Germinal center (tissue), 1 donor: ENCODE results near the gene SBSN.

Experiments
- DNase-seq: peaks from one replicate; pipeline ENCODE4 v3.0.0; 2012; ENCODE audit warnings: mixed read lengths, low spot score

The SBSN gene

DNA sequence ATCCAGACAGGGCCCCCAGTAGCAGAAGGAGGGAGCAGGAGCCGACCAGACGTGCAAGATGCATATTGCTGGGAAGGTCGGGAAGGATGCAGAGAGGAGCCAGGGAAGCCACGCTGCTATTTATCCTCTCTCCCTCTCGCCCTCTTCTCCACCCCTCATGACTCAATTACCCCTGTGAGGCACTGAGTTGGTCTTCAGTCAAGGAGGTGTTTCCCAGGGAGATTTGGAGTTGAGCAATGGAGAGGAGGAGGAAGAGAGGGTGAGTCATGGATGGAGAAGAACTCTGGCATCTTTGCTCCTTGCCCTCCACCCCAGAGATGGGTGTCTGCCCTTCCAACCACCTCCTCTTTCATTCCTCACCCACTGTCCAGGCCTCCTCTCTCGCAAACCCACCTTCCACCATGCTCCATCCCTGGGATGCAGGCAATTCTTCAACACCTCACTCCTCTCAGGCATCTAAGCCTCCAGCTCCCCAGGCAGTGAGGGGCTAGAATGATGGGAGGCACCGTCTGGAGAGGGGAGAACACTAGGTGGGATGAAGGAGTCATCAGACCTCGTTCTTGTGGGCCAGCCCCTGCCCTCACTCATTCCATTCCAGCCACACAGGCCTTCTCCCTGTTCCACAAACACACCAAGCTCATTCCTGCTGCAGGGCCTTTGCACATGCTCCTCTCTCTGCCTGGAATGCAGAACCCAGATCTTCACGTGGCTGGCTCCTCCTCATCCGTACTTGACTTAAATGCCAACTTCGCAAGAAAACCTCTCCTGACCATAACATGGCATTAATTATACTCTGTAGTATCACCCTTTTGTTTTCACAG, at the start of gene SBSN:
TSS of gene SBSN (minus strand) at position 94 of the 821 bp plus-strand sequence. CDS start at position 64, 30 bp downstream.
- no peak for DNase-seq

GRCh38 chr19:35571406-35571965, 43.4 kb upstream of the SBSN start:
- DNase-seq = no peak

GRCh38 chr19:35569281-35569781, 41.2 kb upstream of the SBSN start:
- no peak for DNase-seq

DNA sequence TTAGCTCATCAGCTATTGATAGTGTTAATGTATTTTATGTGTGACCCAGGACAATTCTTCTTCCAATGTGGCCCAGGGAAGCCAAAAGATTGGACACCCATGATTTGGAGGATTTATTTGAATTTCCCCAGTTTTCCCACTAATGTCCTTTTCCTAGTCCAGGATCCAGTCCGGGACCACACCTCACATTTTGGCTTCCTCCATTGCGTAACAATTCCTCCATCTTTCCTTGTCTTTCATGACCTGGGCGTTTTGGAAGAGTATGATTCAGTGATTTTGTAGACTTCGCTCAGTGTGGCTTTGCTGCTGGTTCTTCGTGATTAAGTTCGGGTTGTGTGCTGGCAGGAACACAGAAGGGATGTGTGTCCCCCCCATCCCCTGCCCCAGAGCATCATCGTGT, 38.6 kb upstream of the SBSN start:
- DNase-seq = no peak

- DNase-seq = no peak
Measured at GRCh38 chr19:35565016-35565856, 37.1 kb upstream of the SBSN start.

DNA sequence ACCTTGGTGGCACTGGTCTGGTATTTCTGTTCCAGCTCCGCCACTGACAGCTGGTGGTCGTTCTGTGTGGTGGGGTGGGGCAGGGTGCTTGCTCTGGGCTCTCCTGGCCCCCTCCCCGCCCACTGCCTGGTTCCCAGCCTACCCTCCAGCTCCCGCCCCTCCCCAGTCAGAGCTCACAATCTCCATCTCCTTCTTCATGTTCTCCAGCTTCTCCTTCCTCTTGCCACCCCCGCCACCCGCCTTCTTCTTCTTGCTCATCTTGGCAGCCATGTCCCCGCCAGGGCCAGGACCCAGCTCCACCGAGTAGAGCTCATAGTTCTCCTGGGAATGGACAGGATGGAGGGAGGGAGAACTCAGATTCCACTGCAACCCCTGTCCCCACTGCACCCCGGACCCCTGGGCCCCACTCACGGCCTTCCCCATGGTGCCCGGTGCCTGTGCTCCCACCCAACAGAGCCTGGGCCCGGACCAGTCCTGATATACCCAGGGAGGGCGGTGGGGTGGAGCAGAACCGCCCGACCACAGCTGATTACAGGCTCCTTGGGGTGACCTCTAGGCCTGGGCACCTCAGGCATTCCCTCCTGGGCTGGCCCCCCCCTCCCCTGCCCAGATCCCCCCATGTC, 35.2 kb upstream of the SBSN start, which contains the start of gene ATP4A:
TSS of gene ATP4A (minus strand) at position 452 of the 623 bp plus-strand sequence. CDS start at position 423, 29 bp downstream.
- no peak for DNase-seq

DNA sequence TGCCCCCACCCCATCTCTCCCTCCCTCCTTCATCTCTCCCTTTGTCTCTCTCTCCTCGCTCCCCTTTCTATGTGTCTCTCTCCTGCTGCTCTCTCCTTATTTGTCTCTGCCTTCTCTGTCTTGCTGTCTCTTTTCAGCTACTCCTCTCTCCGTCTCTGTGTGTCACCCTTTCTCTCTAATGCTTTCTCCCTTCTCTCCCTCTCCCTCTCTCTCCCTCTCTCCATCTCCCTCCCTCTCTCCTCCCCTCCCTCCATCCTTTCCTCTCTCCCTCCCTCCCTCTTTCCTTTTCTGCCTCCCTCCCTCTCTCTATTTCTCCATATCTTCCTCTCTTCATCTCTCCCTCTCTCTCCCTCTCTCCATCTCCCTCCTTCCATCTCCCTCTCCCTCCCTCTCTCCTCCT, 34.7 kb upstream of the SBSN start:
- no peak for DNase-seq

DNA sequence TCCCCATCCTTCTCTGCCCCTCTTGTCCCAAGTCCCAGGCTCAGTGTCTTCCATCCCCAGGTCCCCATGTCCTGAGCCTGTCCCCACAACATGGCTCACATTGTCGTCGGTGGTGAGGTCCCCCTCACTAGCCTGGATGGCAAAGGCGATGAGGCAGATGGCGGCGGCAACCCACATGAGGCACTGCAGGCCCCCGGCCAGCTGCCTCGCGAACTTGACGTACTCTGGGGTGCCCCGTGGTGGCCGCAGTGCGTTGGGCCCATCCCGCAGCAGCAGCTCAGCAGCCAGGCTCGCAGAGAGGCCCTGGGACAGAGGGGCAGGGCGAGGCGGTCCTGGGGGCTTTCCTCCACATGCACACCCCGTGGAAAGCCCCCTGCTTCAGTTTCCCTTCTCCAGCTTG, 34.2 kb upstream of the SBSN start:
- DNase-seq = no peak

DNA sequence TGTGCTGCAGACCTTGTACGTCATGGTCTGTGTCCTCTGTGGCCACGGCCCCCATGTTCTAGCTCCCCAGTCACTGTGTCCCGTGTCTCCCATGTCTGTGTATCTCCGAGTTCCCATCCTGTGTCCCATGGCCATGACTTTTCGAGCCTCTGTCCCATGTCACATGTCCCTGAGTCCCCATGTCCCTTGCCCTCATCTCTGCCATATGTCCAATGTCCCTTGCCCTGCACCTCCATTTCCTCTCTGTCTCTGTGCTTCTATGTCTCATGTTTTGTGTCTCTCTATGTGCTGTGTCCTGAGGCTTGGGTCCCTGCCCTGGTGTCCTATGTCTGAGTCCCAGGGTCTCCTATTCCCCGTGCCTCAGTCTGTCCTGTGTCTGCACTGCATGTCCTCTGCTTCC, 33.3 kb upstream of the SBSN start:
- DNase-seq = no peak

DNA sequence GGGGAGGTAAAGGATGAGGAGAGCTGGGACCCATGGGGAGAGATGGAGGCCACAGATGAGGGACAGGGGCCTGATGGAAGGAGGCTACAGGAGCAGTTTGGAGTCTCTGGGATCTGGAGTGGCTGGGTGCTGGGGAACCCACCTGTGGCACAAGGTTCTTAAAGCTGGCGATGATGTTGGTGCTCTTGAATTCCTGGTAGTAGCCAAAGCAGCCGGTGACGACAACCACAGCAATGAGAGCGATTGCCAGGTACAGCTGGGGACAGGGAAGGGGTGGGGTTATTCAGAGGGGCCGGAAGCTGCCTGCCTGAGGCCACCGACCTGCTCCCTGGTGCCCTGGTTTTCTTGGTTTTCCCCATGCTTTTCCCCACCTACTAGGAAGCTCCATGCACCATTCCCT, 32.6 kb upstream of the SBSN start:
- DNase-seq = no peak

DNA sequence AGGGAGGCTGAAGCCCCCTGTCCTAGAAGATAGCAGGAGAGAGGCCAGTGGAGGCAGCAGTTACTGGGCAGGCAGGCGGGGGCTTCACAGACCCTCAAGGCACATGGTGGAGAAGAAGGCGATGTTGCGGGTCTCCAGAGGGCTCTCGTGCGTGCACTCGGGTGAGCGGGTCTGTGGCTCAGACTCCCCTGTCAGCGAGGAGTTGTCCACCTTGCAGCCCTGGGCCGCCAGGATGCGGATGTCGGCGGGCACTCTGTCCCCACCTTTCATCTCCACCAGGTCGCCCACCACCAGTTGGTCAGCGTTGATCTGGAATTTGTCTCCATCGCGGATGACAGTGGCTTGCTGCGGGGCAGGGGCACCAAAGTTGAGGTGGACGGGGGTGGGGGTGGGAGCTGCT, 32.2 kb upstream of the SBSN start:
- no peak for DNase-seq

GRCh38 chr19:35559781-35560180, 31.7 kb upstream of the SBSN start:
- no peak for DNase-seq

DNA sequence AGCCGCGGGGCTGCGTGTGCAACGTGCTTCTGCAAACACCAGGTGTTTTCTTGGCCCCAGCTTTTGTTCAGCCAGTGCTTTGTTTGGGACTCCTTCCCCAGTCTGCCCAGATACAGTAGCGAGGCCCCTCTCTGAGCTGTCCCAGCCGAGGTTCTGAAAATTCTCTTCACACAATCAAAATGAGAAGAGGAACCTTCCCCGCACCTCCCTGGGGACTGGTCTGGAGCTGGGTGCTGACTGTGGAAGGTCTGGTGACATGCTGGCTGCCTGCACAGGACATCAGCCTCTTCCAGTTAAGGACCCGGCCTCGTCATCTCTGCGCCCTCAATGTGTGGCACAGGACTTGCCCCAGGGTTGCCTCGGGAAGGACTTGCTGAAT, 31.2 kb upstream of the SBSN start:
- DNase-seq = no peak

DNA sequence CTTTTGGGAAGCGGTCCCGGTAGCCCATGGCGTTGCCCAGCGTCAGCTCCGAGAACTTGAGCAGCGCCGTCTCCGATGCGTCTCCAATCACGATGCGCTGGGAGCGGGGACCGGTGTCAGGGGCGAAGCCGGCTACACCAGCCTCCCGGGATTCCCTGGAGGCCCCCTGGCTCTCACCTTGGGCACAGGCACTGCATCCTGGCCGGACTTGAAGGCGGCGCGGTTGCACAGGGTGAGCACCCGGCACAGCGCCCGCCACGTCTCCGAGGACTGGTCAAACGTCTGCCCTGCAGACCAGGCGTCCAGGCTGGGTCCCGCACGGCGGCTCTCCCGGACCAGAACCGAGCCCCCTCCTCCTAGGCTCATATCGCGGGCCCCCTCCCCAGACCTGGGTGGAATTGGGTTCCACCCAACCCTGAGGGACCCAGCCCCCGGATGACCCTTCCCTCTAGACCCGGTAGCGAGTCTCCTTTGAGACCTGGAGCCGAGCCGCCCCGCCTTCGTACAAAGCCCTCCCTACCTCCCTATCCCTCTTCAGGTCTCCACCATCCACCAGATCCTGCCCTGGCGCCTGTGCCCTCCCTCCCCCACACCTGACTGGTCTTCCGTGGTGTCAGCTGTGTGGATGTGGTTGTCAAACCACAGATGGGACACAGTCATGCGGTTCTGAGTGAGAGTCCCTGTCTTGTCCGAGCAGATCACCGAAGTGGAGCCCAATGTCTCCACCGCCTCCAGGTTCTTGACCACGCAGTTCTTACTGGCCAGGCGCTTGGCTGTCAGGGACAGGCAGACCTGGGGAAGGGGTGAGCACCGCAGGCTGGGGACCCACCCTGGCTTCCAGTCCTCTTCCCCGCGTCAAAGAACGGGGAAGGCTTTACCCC, 30.5 kb upstream of the SBSN start:
- DNase-seq = no peak

GRCh38 chr19:35557539-35558399, 29.7 kb upstream of the SBSN start:
- peak; percentile 71 for DNase-seq

DNA sequence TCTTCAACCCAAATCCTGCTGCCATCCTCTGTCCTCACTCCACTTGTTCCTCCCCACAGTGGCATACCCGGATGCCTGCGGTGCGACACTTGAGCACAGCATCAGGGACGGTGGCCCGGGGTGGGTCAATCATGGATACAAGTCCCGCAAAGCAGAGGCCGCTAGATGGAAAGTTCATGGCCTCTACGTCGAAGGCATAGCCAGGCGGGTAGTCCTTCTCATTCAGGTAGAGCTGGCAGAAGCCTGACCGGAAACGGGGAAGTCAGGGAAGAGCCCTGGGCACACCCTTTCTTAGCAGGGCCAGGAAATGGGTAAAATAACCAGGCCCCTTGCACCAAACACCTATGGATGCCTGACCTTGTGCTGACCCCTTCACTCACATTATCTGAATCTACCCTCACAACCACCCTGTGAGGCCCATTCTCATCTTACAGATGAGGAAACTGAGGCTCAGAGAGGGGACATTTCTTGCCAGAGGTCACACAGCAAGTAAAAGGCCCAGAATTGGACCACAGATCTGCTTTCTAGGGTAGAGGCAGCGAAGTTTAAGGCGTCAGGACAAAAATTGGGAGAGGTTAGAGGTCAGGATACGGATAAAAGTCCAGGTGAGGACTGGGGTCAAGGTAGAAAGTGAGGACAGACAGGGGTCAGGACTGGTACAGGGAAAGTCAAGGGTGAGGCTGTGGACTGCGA, 28.9 kb upstream of the SBSN start:
- DNase-seq = no peak

DNA sequence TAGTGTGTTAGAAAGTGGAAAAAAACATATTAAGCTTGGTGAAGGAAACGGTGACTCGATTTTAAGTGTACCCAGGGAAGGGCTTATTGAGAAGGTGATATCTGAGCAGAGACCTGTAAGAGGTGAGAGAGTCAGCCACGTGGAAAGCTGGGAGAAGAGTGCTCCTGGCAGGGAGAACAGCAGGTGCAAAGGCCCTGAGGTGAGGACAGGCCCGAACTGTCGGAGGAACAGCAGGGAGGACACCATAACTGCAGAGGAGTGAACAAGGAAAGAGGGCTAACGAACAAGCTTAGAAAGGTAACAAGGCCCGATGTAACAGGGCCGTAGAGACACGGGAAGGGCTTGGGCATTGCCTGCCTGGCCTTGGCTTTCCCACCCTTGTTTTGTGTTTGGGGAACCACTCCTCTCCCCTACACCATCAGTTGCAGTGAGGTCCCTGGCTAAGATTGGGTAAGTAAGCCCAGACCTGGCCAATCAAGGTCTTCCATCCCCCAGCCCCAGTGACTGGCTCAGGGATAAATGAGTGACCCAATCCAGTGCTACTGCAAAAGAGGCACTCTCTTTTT, 28.0 kb upstream of the SBSN start:
- DNase-seq = no peak

DNA sequence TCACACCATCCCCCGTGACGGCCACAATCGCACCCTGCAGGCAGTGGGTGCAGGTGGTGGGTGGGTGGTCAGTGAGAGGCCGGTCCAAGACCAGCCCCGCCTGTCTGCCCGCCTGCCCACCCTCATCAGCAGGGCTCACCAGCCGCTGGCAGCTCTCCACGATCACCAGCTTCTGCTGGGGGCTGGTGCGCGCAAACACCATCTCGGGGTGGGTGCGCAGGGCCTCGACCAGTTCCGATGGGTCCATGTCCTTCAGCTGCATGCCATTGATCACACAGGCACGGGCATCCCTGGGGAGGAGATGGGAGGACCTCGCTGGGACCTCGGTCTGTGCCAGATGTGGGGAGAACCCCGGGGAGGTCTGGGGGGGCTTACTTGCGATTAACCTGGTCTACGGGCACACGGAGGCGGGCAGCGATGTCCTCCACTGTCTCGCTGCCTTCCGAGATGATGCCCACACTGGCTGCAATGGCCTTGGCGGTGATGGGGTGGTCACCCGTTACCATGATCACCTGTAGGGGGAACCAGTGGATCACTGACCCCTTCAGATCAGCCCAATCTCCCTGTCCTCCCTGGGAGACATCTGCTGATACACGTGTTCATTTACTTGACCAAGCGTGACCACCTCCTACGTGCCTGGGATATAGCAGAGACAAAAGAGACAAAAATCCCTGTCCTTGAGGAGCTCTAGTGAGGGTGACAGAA, 27.3 kb upstream of the SBSN start:
- no peak for DNase-seq

DNA sequence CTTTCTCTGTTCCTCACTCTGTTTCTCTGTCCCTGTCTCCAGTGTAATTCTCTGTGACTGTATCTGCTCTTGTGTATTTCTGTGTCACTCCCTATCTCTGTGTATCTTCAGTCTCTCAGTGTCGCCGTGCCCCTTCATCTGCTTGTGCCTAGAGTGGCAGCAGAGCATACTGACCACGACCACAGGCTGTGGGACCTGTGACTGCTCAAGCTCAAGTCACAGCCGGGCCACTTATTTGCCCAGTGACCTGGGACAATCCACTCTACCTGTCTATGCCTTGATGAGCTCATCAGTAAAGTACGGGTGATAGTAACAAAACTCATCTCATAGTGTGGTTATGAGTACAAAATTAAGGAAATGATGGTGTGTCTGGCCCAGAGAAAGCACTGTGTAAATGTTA, 26.0 kb upstream of the SBSN start:
- no peak for DNase-seq
